Neural progenitor cell (in vitro differentiated cells): ENCODE measurements around the gene RIPPLY1.

ENCODE experiments used
- EZH2 ChIP-seq: fragments of 200-600 bp; sonication (generic); IDR thresholded peaks from 2 replicates; pipeline ENCODE4 v1.6.1; 2017; ENCODE audit warnings: antibody characterized with exemption, mild to moderate bottlenecking, moderate library complexity
- EZH2phosphoT487 ChIP-seq: fragments of 200-600 bp; sonication (generic); IDR thresholded peaks from 2 replicates; pipeline ENCODE4 v1.6.1; 2017; ENCODE audit warnings: antibody characterized with exemption
- TF ChIP-seq, protein P1 (sequence below): fragments of 200-600 bp; sonication (generic); IDR thresholded peaks from 2 replicates; pipeline ENCODE4 v1.5.1; 2017; ENCODE audit warnings: antibody characterized with exemption, mild to moderate bottlenecking

DNA sequence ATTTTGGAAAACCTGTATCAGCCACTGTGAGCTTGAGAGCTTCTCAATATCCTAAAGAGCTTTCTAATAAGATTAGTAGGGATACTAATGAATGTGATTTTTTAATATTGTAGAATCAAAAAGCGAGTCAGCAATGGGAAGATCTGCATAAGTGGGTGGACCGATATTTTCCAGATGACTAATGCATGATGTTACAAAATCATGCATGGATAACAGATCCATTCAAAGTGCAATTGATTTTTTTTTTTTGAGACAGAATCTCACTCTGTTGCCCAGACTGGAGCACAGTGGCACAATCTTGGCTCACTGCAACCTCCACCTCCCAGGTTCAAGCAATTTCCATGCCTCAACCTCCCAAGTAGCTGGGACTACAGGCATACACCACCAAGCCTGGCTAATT lies 9.7 kb upstream of the RIPPLY1 start:
- TF ChIP-seq EZH2 (no peak), EZH2phosphoT487 (no peak)
- TF ChIP-seq, protein P1, sequence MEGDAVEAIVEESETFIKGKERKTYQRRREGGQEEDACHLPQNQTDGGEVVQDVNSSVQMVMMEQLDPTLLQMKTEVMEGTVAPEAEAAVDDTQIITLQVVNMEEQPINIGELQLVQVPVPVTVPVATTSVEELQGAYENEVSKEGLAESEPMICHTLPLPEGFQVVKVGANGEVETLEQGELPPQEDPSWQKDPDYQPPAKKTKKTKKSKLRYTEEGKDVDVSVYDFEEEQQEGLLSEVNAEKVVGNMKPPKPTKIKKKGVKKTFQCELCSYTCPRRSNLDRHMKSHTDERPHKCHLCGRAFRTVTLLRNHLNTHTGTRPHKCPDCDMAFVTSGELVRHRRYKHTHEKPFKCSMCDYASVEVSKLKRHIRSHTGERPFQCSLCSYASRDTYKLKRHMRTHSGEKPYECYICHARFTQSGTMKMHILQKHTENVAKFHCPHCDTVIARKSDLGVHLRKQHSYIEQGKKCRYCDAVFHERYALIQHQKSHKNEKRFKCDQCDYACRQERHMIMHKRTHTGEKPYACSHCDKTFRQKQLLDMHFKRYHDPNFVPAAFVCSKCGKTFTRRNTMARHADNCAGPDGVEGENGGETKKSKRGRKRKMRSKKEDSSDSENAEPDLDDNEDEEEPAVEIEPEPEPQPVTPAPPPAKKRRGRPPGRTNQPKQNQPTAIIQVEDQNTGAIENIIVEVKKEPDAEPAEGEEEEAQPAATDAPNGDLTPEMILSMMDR: no peak
